Measurements from ENCODE around the gene SULF2. TPM values are rescaled to one million over a fixed set of nuclear protein-coding genes. Genes with fewer than 3 reads are reported as not detected.

The SULF2 gene
- total RNA-seq, 1 donor from 2014 or later: 94.5 TPM

- DNase-seq (ENCODE audit: low spot score, unreplicated experiment): no peak
- H3K27ac Mint-ChIP-seq: no peak overlapping the region
- no peak overlapping the region for H3K4me3 Mint-ChIP-seq (ENCODE audit: low read depth)
- peaks cover 10% of the 10 kb centered on the region for H3K36me3 Mint-ChIP-seq (ENCODE audit: insufficient read depth)
- H3K27me3 Mint-ChIP-seq: no peaks in the 10 kb centered on the region
- TF ChIP-seq CTCF (IDR thresholded peaks at IDR 0.05; ENCODE audit: unreplicated experiment): no peak
- no peaks in the 10 kb centered on the region for H3K4me1 Mint-ChIP-seq (ENCODE audit: low read depth)
- no peaks in the 10 kb centered on the region for H3K9me3 Mint-ChIP-seq (ENCODE audit: low read depth)
Measured at GRCh38 chr20:47698142-47698541, 87.1 kb downstream of the SULF2 start.

DNA sequence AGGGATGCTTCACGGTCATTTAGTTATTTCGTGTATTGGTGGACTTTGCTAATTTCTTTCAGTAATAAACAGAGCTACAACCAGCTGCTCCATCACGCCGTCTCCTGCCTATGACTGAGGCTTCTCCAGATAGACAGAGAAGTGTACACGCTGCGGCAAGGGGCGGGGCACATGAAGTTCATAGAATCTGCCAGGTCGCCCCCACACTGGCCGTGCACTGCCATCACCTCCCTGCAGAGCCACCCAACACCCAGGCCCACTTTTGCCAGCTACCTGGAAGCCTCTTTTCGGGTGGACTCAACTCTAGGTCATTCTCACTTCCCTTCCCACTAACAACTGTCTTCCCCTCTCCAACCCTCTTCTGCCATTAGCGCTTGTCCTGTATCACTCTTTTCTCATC, 88.4 kb downstream of the SULF2 start:
- H3K27ac Mint-ChIP-seq: no peak overlapping the region
- no peaks in the 10 kb centered on the region for H3K4me1 Mint-ChIP-seq (ENCODE audit: low read depth)
- no peak for DNase-seq (ENCODE audit: low spot score, unreplicated experiment)
- H3K9me3 Mint-ChIP-seq (ENCODE audit: low read depth): no peaks in the 10 kb centered on the region
- H3K4me3 Mint-ChIP-seq (ENCODE audit: low read depth): no peak overlapping the region
- no peak for TF ChIP-seq CTCF (IDR thresholded peaks at IDR 0.05; ENCODE audit: unreplicated experiment)
- H3K27me3 Mint-ChIP-seq: no peaks in the 10 kb centered on the region
- H3K36me3 Mint-ChIP-seq (ENCODE audit: insufficient read depth): peaks cover 10% of the 10 kb centered on the region

GRCh38 chr20:47694021-47694818, 91.1 kb downstream of the SULF2 start:
- no peaks in the 10 kb centered on the region for H3K27me3 Mint-ChIP-seq
- DNase-seq (ENCODE audit: low spot score, unreplicated experiment): no peak
- H3K9me3 Mint-ChIP-seq (ENCODE audit: low read depth): no peaks in the 10 kb centered on the region
- peaks cover 2% of the 10 kb centered on the region for H3K36me3 Mint-ChIP-seq (ENCODE audit: insufficient read depth)
- TF ChIP-seq CTCF (IDR thresholded peaks at IDR 0.05; ENCODE audit: unreplicated experiment): no peak
- no peaks in the 10 kb centered on the region for H3K4me1 Mint-ChIP-seq (ENCODE audit: low read depth)
- H3K4me3 Mint-ChIP-seq (ENCODE audit: low read depth): no peak overlapping the region
- H3K27ac Mint-ChIP-seq: no peak overlapping the region

DNA sequence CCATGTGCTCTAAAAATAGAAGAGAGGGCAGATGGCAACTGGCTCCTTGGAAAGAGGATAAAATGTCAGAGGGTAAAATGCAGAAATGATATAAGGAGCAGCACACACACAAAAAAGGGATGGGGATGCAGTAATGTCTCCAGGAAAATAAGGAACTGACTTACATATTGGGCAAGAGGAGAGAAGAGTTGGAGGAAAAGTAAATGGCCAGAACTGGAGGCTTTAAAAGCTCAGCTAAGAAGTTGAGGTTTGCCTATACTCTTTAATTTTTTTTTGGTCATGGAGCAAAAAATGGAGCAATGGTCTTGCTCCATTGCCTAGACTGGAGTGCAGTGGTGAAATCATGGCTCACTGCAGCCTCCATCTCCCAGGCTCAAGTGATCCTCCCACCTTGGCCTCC, 93.7 kb downstream of the SULF2 start:
- TF ChIP-seq CTCF (IDR thresholded peaks at IDR 0.05; ENCODE audit: unreplicated experiment): no peak
- peaks cover 2% of the 10 kb centered on the region for H3K36me3 Mint-ChIP-seq (ENCODE audit: insufficient read depth)
- H3K27ac Mint-ChIP-seq: no peak overlapping the region
- H3K9me3 Mint-ChIP-seq (ENCODE audit: low read depth): no peaks in the 10 kb centered on the region
- no peak for DNase-seq (ENCODE audit: low spot score, unreplicated experiment)
- no peak overlapping the region for H3K4me3 Mint-ChIP-seq (ENCODE audit: low read depth)
- no peaks in the 10 kb centered on the region for H3K4me1 Mint-ChIP-seq (ENCODE audit: low read depth)
- H3K27me3 Mint-ChIP-seq: no peaks in the 10 kb centered on the region

DNA sequence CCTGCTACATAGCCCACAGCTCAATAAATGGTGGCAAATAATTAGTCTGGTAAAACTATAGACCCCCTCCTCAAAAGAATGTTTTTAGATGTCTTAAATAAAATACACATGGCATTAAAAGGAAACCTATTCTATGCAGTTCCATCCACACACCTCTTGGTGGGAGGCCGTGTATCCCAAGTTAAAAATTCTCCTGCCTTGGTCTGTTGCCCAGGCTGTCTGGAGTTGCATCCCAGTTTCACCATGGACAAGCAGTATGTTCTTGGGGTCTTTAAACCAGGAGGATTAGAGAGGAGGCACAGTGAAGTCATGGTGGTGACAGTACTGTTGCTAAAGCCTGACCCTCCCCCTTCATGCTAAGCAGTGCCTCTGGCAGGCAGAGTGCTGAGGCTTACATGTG, 95.5 kb downstream of the SULF2 start:
- no peaks in the 10 kb centered on the region for H3K27me3 Mint-ChIP-seq
- no peaks in the 10 kb centered on the region for H3K36me3 Mint-ChIP-seq (ENCODE audit: insufficient read depth)

More for the DNA sequence above, 95.5 kb downstream of the SULF2 start:
- no peak for DNase-seq (ENCODE audit: low spot score, unreplicated experiment)
- no peaks in the 10 kb centered on the region for H3K4me1 Mint-ChIP-seq (ENCODE audit: low read depth)
- H3K27ac Mint-ChIP-seq: no peak overlapping the region
- no peak overlapping the region for H3K4me3 Mint-ChIP-seq (ENCODE audit: low read depth)
- H3K9me3 Mint-ChIP-seq (ENCODE audit: low read depth): no peaks in the 10 kb centered on the region
- no peak for TF ChIP-seq CTCF (IDR thresholded peaks at IDR 0.05; ENCODE audit: unreplicated experiment)
